Measurements from ENCODE around the gene ZNF107.
A peak's percentile ranks its signal among the peaks of the same experiment; 100 is the strongest.

The ZNF107 gene

GRCh38 chr7:64665980-64666662 lies at the start of gene ZNF107:
TSS of gene ZNF107 (plus strand) at chr7:64666133. CDS start at chr7:64666283, 150 bp downstream.
- peak; percentile 72 for DNase-seq (ENCODE audit: low read depth)

- DNase-seq (ENCODE audit: low read depth) = no peak
Measured at GRCh38 chr7:64618785-64619456, 47.0 kb upstream of the ZNF107 start.

- DNase-seq (ENCODE audit: low read depth) = no peak
Measured at GRCh38 chr7:64619705-64620104, 46.2 kb upstream of the ZNF107 start.

- DNase-seq (ENCODE audit: low read depth) = no peak
Measured at GRCh38 chr7:64621656-64622055, 44.3 kb upstream of the ZNF107 start.

- no peak for DNase-seq (ENCODE audit: low read depth)
Measured at GRCh38 chr7:64625114-64626082, 40.5 kb upstream of the ZNF107 start.

- DNase-seq (ENCODE audit: low read depth) = no peak
Measured at GRCh38 chr7:64626083-64626469, 39.9 kb upstream of the ZNF107 start.

- no peak for DNase-seq (ENCODE audit: low read depth)
Measured at GRCh38 chr7:64626557-64626956, 39.4 kb upstream of the ZNF107 start.

- DNase-seq (ENCODE audit: low read depth) = no peak
Measured at GRCh38 chr7:64628192-64628591, 37.7 kb upstream of the ZNF107 start.

GRCh38 chr7:64628721-64629120 lies 37.2 kb upstream of the ZNF107 start:
- no peak for DNase-seq (ENCODE audit: low read depth)

- DNase-seq (ENCODE audit: low read depth) = no peak
Measured at GRCh38 chr7:64630496-64630895, 35.4 kb upstream of the ZNF107 start.

- no peak for DNase-seq (ENCODE audit: low read depth)
Measured at GRCh38 chr7:64632029-64632428, 33.9 kb upstream of the ZNF107 start.

GRCh38 chr7:64633401-64633800 lies 32.5 kb upstream of the ZNF107 start:
- no peak for DNase-seq (ENCODE audit: low read depth)

GRCh38 chr7:64634406-64635062 lies 31.4 kb upstream of the ZNF107 start:
- DNase-seq (ENCODE audit: low read depth) = no peak

- no peak for DNase-seq (ENCODE audit: low read depth)
Measured at GRCh38 chr7:64636386-64636785, 29.5 kb upstream of the ZNF107 start.

- DNase-seq (ENCODE audit: low read depth) = no peak
Measured at GRCh38 chr7:64637521-64638445, 28.1 kb upstream of the ZNF107 start.

- DNase-seq (ENCODE audit: low read depth) = no peak
Measured at GRCh38 chr7:64638822-64639221, 27.1 kb upstream of the ZNF107 start.

- DNase-seq (ENCODE audit: low read depth) = no peak
Measured at GRCh38 chr7:64639267-64640001, 26.5 kb upstream of the ZNF107 start.

GRCh38 chr7:64640504-64640903 lies 25.4 kb upstream of the ZNF107 start:
- no peak for DNase-seq (ENCODE audit: low read depth)

GRCh38 chr7:64642046-64642445 lies 23.9 kb upstream of the ZNF107 start:
- no peak for DNase-seq (ENCODE audit: low read depth)

GRCh38 chr7:64642875-64643274 lies 23.1 kb upstream of the ZNF107 start:
- DNase-seq (ENCODE audit: low read depth) = no peak

Data from stimulated activated CD8-positive, alpha-beta memory T cell treated with anti-CD3 and anti-CD28 coated beads, Interleukin-15, amount 100 ng/mL, for 1 hour (primary cell).